Endothelial cell of umbilical vein (primary cell): ENCODE measurements around the gene SYDE1. TPM values are rescaled to one million over a fixed set of nuclear protein-coding genes. Genes with fewer than 3 reads are reported as not detected.

Experiments used
- BruUV-seq: library from RNA; stranded (reverse); fragments of 400-500 nt; replicated peaks from 2 replicates; lab custom pipeline; 2021; lab: Mats Ljungman, UMichigan
- CTCF ChIA-PET: fragments of 300-600, 350-600 bp; sonication (Branson Sonifier 250); formaldehyde crosslinking; loops from one replicate; lab custom pipeline; 2021; ENCODE audit warnings: antibody characterized with exemption, inconsistent platforms; lab: Charles Lee
- POLR2A ChIA-PET: fragments of 300-600, 350-600 bp; sonication (Branson Sonifier 250); formaldehyde crosslinking; loops from one replicate; lab custom pipeline; 2021; ENCODE audit warnings: antibody characterized with exemption, inconsistent platforms; lab: Charles Lee
- DNase-seq: peaks from one replicate; pipeline ENCODE4 v3.0.0-alpha.2; 2011; ENCODE audit warnings: low read depth, low spot score
- FAIRE-seq: peaks from 2 replicates; lab custom pipeline; 2011; peaks lifted over from hg19 to GRCh38; lab: Jason Lieb, UNC
- H2AFZ ChIP-seq: 2 replicates; pipeline ENCODE4 v1.6.0; 2012; ENCODE audit warnings: low read depth, low read length, control low read depth, inconsistent platforms
- H3K27ac ChIP-seq: 2 replicates; pipeline ENCODE4 v1.5.1; 2011; ENCODE audit warnings: low read depth, mild to moderate bottlenecking, control low read depth, low read length, moderate library complexity; ENCODE audit not compliant: insufficient read depth
- H3K27me3 ChIP-seq, 2 experiments: 2 replicates each; pipeline versions ENCODE4 v1.6.0 to v1.6.1; 2011; ENCODE audit warnings: low read length in 2 of 2, mixed read lengths in 1 of 2; ENCODE audit not compliant: control insufficient read depth in 2 of 2, insufficient read depth in 2 of 2
- H3K36me3 ChIP-seq, 2 experiments: 2 replicates in 1 of 2; 3 replicates in 1 of 2; pipeline ENCODE4 v1.5.1; 2011; ENCODE audit warnings: low read length in 2 of 2, mild to moderate bottlenecking in 1 of 2, moderate library complexity in 1 of 2; ENCODE audit not compliant: control insufficient read depth in 2 of 2, insufficient read depth in 2 of 2; ENCODE audit errors: extremely low read depth in 1 of 2
- H3K4me1 ChIP-seq: 3 replicates; pipeline ENCODE4 v1.5.1; 2011; ENCODE audit warnings: mild to moderate bottlenecking, low read length; ENCODE audit not compliant: control insufficient read depth, insufficient read depth; ENCODE audit errors: extremely low read depth
- H3K4me2 ChIP-seq: 2 replicates; pipeline ENCODE4 v1.6.1; 2011; ENCODE audit warnings: low read length, control low read depth, mixed read lengths; ENCODE audit not compliant: insufficient read depth
- H3K4me3 ChIP-seq, 3 experiments: fragments of 200-600 bp in 1 of 3; sonication (generic), shearing (Covaris generic) in 1 of 3; replicated peaks in 1 of 3; 2 replicates each; pipeline ENCODE4 v1.5.1; 2011 to 2016; ENCODE audit warnings: control low read depth in 3 of 3, low read length in 3 of 3, mild to moderate bottlenecking in 2 of 3, inconsistent platforms in 1 of 3, low read depth in 1 of 3, moderate library complexity in 1 of 3; ENCODE audit not compliant: insufficient read depth in 1 of 3
- H3K79me2 ChIP-seq: 2 replicates; pipeline ENCODE4 v1.6.0; 2012; ENCODE audit warnings: low read length, inconsistent platforms; ENCODE audit not compliant: control insufficient read depth, insufficient read depth
- H3K9ac ChIP-seq: replicated peaks from 2 replicates; pipeline ENCODE3; 2011; ENCODE audit warnings: low read length, control low read depth; ENCODE audit not compliant: insufficient read depth; ENCODE audit errors: extremely low read depth
- H3K9me1 ChIP-seq: replicated peaks from 3 replicates; pipeline ENCODE4 v1.6.0; 2011; ENCODE audit warnings: mild to moderate bottlenecking, low read length; ENCODE audit not compliant: control insufficient read depth, insufficient read depth; ENCODE audit errors: extremely low read depth
- H3K9me3 ChIP-seq: replicated peaks from 2 replicates; pipeline ENCODE4 v1.5.1; 2012; ENCODE audit warnings: low read length, inconsistent platforms; ENCODE audit not compliant: control insufficient read depth, insufficient read depth
- H4K20me1 ChIP-seq: replicated peaks from 2 replicates; pipeline ENCODE3; 2011; ENCODE audit warnings: mild to moderate bottlenecking, low read length; ENCODE audit not compliant: control insufficient read depth, insufficient read depth; ENCODE audit errors: extremely low read depth
- EZH2 ChIP-seq: IDR thresholded peaks from 2 replicates; pipeline ENCODE4 v1.6.1; 2012; ENCODE audit warnings: borderline replicate concordance, low read depth, mild to moderate bottlenecking, moderate library complexity, low read length, inconsistent platforms; ENCODE audit not compliant: severe bottlenecking
- FOS ChIP-seq: IDR thresholded peaks from 2 replicates; pipeline ENCODE4 v1.6.1; 2011; ENCODE audit warnings: mild to moderate bottlenecking, low read length, moderate library complexity, borderline replicate concordance; ENCODE audit not compliant: insufficient read depth
- GATA2 ChIP-seq: IDR thresholded peaks from 2 replicates; pipeline ENCODE4 v1.7.0; 2011; ENCODE audit warnings: low read depth, mild to moderate bottlenecking, moderate library complexity, mixed read lengths, low read length; ENCODE audit not compliant: insufficient read length, insufficient read depth
- JUN ChIP-seq: IDR thresholded peaks from 2 replicates; pipeline ENCODE4 v1.6.1; 2011; ENCODE audit warnings: borderline replicate concordance, low read depth; ENCODE audit not compliant: insufficient read length, insufficient read depth
- MYC ChIP-seq: IDR thresholded peaks from one replicate; pipeline ENCODE4 v1.6.1; 2011; ENCODE audit warnings: mild to moderate bottlenecking, low read depth, low read length
- POLR2A ChIP-seq: IDR thresholded peaks from 2 replicates; pipeline ENCODE4 v1.6.1; 2012; ENCODE audit warnings: low read depth, mild to moderate bottlenecking, control low read depth, low read length
- POLR2AphosphoS5 ChIP-seq: IDR thresholded peaks from 2 replicates; pipeline ENCODE4 v1.6.1; 2012; ENCODE audit warnings: low read depth, mild to moderate bottlenecking, control low read depth, low read length, moderate library complexity; ENCODE audit not compliant: insufficient read depth
- dilution Hi-C: fragments of 300-500 bp; cut with MboI; formaldehyde crosslinking; loops from one replicate; pipeline ENCODE4 v1.15.0; 2019; ENCODE audit warnings: low sequenced_read_pairs; ENCODE audit not compliant: extremely low pct_ligation_motif_present
- intact Hi-C: fragments of 100-400 bp; cut with micrococcal nuclease; formaldehyde crosslinking; loops from one replicate; pipeline ENCODE4 v1.10.0; 2022
- polyA plus RNA-seq, 4 experiments: library from polyadenylated mRNA; depleted of rRNA in 3 of 4; stranded (reverse) in 3 of 4; unstranded in 1 of 4; fragments of >200 nt; gene quantifications; 2 replicates each; pipeline versions ENCODE4 v1.2.1 to v1.2.3, GENCODE V29; 2011 to 2012; ENCODE audit warnings: missing spikeins in 1 of 4
- total RNA-seq: library from RNA; stranded (reverse); gene quantifications from 2 replicates; pipeline ENCODE4 v1.2.3, GENCODE V29; 2021
- TF ChIP-seq, protein P1 (sequence below), 2 donors: IDR thresholded peaks; 1 replicate in 1 of 2; 2 replicates in 1 of 2; pipeline ENCODE4 v1.5.1; 2011; ENCODE audit warnings: low read length in 2 of 2, mild to moderate bottlenecking in 2 of 2, moderate library complexity in 2 of 2, control low read depth in 1 of 2, inconsistent platforms in 1 of 2, low read depth in 1 of 2; ENCODE audit not compliant: insufficient read depth in 1 of 2; ENCODE audit errors: extremely low read depth in 1 of 2
- TF ChIP-seq, protein P2 (sequence below): IDR thresholded peaks from 2 replicates; pipeline ENCODE4 v1.6.1; 2011; ENCODE audit not compliant: insufficient read depth, insufficient read length

The SYDE1 gene
- total and polyA plus RNA-seq, 2 donors (not counting 3 experiments of a cell fraction or from before 2014, with no cell fraction given), result 33.1 to 35.3 TPM

DNA sequence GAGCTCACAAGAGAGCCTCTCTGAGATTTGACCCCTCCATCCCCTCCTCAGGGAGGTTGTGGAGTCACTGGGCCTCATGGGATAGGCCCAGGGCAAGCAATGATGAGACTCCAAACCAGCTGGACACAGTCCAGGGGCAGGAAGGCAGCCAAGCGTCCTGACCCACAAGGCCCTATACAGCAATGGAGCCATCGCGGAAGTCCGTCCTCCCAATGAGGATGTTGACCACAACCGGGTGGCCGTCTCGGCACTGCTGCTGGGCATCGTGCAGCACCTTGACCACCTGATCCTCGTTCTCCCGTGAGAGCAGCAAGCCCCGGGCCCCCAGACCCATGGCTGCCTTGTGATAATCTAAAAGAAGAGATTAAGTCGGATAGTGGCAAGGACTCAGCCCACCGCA is 7.9 kb downstream of the SYDE1 start:
- Histone ChIP-seq H3K4me1 (no peaks in the 10 kb centered on the region), H3K9ac (no peak overlapping the region), H3K4me3 (no peak overlapping the region), H3K27ac (no peak overlapping the region), H3K79me2 (no peaks in the 10 kb centered on the region), H3K9me3 (no peaks in the 10 kb centered on the region), H4K20me1 (no peaks in the 10 kb centered on the region), H3K9me1 (no peaks in the 10 kb centered on the region), H2AFZ (no peak overlapping the region), H3K4me2 (no peak overlapping the region), H3K36me3 (peaks cover 40 to 72% of the 10 kb centered on the region in 2 experiments), H3K27me3 (no peaks in the 10 kb centered on the region)
- FAIRE-seq, result peak; percentile 43
- no peak for DNase-seq
- dilution Hi-C loops, result no loop called here
- ChIA-PET POLR2A (no interaction called here), CTCF (no interaction called here)
- TF ChIP-seq FOS (no peak), GATA2 (no peak), POLR2A (no peak), POLR2AphosphoS5 (no peak), EZH2 (no peak), JUN (no peak), MYC (no peak)
- TF ChIP-seq, protein P1, sequence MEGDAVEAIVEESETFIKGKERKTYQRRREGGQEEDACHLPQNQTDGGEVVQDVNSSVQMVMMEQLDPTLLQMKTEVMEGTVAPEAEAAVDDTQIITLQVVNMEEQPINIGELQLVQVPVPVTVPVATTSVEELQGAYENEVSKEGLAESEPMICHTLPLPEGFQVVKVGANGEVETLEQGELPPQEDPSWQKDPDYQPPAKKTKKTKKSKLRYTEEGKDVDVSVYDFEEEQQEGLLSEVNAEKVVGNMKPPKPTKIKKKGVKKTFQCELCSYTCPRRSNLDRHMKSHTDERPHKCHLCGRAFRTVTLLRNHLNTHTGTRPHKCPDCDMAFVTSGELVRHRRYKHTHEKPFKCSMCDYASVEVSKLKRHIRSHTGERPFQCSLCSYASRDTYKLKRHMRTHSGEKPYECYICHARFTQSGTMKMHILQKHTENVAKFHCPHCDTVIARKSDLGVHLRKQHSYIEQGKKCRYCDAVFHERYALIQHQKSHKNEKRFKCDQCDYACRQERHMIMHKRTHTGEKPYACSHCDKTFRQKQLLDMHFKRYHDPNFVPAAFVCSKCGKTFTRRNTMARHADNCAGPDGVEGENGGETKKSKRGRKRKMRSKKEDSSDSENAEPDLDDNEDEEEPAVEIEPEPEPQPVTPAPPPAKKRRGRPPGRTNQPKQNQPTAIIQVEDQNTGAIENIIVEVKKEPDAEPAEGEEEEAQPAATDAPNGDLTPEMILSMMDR (IDR thresholded peaks at IDR 0.05; ENCODE audit: extremely low read depth in 1 of 2, insufficient read depth in 1 of 2, low read depth in 1 of 2, low read length in 2 of 2), result no peak
- TF ChIP-seq, protein P2, sequence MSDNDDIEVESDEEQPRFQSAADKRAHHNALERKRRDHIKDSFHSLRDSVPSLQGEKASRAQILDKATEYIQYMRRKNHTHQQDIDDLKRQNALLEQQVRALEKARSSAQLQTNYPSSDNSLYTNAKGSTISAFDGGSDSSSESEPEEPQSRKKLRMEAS, result no peak
- no TSS peak for BruUV-seq
- intact Hi-C loops, result no loop called here
